Measurements from ENCODE around the gene NUP88.
"Not testable (repeated sequence)": the region's sequence is repeated elsewhere in the genome, so short reads cannot be mapped to it uniquely, and the experiment has no call there.

The NUP88 gene

GRCh38 chr17:5419356-5419958 is at the start of gene NUP88:
Gene NUP88, minus strand, starts transcription at chr17:5419662. Its CDS starts 12 bp downstream, at chr17:5419650.
- peak; percentile 82 to 88 for DNase-seq (ENCODE audit: low read depth in 2 of 2)

GRCh38 chr17:5468075-5468473 is 48.6 kb upstream of the NUP88 start:
- DNase-seq (ENCODE audit: low read depth in 2 of 2) = no peak

GRCh38 chr17:5467416-5467815 is 48.0 kb upstream of the NUP88 start:
- no peak for DNase-seq (ENCODE audit: low read depth in 2 of 2)

GRCh38 chr17:5466295-5466694 is 46.8 kb upstream of the NUP88 start:
- no peak for DNase-seq (ENCODE audit: low read depth in 2 of 2)

- DNase-seq (ENCODE audit: low read depth in 2 of 2) = no peak
Measured at GRCh38 chr17:5464717-5465507, 45.5 kb upstream of the NUP88 start.

- no peak for DNase-seq (ENCODE audit: low read depth in 2 of 2)
Measured at GRCh38 chr17:5446786-5447185, 27.3 kb upstream of the NUP88 start.

- DNase-seq (ENCODE audit: low read depth in 2 of 2) = no peak
Measured at GRCh38 chr17:5444209-5444608, 24.7 kb upstream of the NUP88 start.

GRCh38 chr17:5443728-5444127 is 24.3 kb upstream of the NUP88 start:
- DNase-seq (ENCODE audit: low read depth in 2 of 2) = no peak

GRCh38 chr17:5439446-5439764 is 19.9 kb upstream of the NUP88 start:
- no peak for DNase-seq (ENCODE audit: low read depth in 2 of 2)

GRCh38 chr17:5438716-5439445 is 19.4 kb upstream of the NUP88 start, which contains the start of gene C1QBP:
Gene C1QBP, minus strand, starts transcription at chr17:5439155. Its CDS starts 82 bp downstream, at chr17:5439073.
- DNase-seq (ENCODE audit: low read depth in 2 of 2) = peak; percentile 83 to 90

- no peak for DNase-seq (ENCODE audit: low read depth in 2 of 2)
Measured at GRCh38 chr17:5437721-5438317, 18.4 kb upstream of the NUP88 start.

GRCh38 chr17:5435781-5436315 is 16.4 kb upstream of the NUP88 start:
- not testable (repeated sequence) for DNase-seq (ENCODE audit: low read depth in 2 of 2)

GRCh38 chr17:5434984-5435383 is 15.5 kb upstream of the NUP88 start:
- no peak for DNase-seq (ENCODE audit: low read depth in 2 of 2)

- DNase-seq (ENCODE audit: low read depth in 2 of 2) = no peak
Measured at GRCh38 chr17:5431949-5432556, 12.6 kb upstream of the NUP88 start.

GRCh38 chr17:5431234-5431633 is 11.8 kb upstream of the NUP88 start:
- DNase-seq (ENCODE audit: low read depth in 2 of 2) = not testable (repeated sequence)

- DNase-seq (ENCODE audit: low read depth in 2 of 2) = no peak
Measured at GRCh38 chr17:5430413-5430999, 11.0 kb upstream of the NUP88 start.

GRCh38 chr17:5429191-5429887 is 9.9 kb upstream of the NUP88 start:
- no peak for DNase-seq (ENCODE audit: low read depth in 2 of 2)

GRCh38 chr17:5425826-5426225 is 6.4 kb upstream of the NUP88 start:
- DNase-seq (ENCODE audit: low read depth in 2 of 2) = no peak

GRCh38 chr17:5424909-5425308 is 5.4 kb upstream of the NUP88 start:
- DNase-seq (ENCODE audit: low read depth in 2 of 2) = no peak

- no peak for DNase-seq (ENCODE audit: low read depth in 2 of 2)
Measured at GRCh38 chr17:5422505-5422904, 3.0 kb upstream of the NUP88 start.
